Peyer's patch (tissue), 4 donors: Measurements from ENCODE around the gene SNIP1. TPM values are rescaled to one million over a fixed set of nuclear protein-coding genes. Genes with fewer than 3 reads are reported as not detected.
A peak's percentile ranks its signal among the peaks of the same experiment; 100 is the strongest.

Source experiments
- DNase-seq, 3 donors: peaks; one replicate each; pipeline ENCODE4 v3.0.0-alpha.2; 2017 to 2019
- H3K27ac ChIP-seq, 4 donors: fragments of 200-600 bp; sonication (generic); one replicate each; pipeline ENCODE4 v1.5.1; 2016 to 2019
- H3K27me3 ChIP-seq, 2 donors: fragments of 200-600 bp; sonication (generic); one replicate each; pipeline ENCODE4 v1.5.1; 2019
- H3K36me3 ChIP-seq, 3 donors: fragments of 200-600 bp; sonication (generic); one replicate each; pipeline ENCODE4 v1.5.1; 2016 to 2019
- H3K4me1 ChIP-seq, 4 donors: fragments of 200-600 bp; sonication (generic); one replicate each; pipeline ENCODE4 v1.5.1; 2016 to 2019
- H3K4me3 ChIP-seq, 4 donors: fragments of 200-600 bp; sonication (generic); 1 replicate in 3 of 4; 2 replicates in 1 of 4; pipeline ENCODE4 v1.5.1; 2016 to 2019; ENCODE audit warnings: mild to moderate bottlenecking in 1 of 4
- H3K9me3 ChIP-seq, 4 donors: fragments of 200-600 bp; sonication (generic); one replicate each; pipeline ENCODE4 v1.5.1; 2016 to 2019; ENCODE audit warnings: mild to moderate bottlenecking in 1 of 4
- POLR2A ChIP-seq, 2 donors: fragments of 450-650 bp; IDR thresholded peaks; one replicate each; pipeline ENCODE4 v1.5.1; 2017; ENCODE audit warnings: antibody characterized with exemption in 2 of 2, mild to moderate bottlenecking in 2 of 2, moderate library complexity in 2 of 2
- total RNA-seq, 4 donors: library from RNA; depleted of rRNA; stranded (reverse); fragments of >200 nt; gene quantifications; one replicate each; pipeline ENCODE4 v1.1.0, GENCODE V29; 2016
- TF ChIP-seq, protein P1 (sequence below), 6 experiments: fragments of 450-650 bp in 4 of 6; fragments of 200-600 bp in 2 of 6; sonication (generic) in 1 of 6; IDR thresholded peaks; one replicate each; pipeline ENCODE4 v1.5.1; 2017 to 2019; ENCODE audit warnings: antibody characterized with exemption in 6 of 6, mild to moderate bottlenecking in 3 of 6, moderate library complexity in 1 of 6

Gene SNIP1
- total RNA-seq, 4 donors from 2014 or later: 7.0 to 17.6 (median 9.0) TPM

DNA sequence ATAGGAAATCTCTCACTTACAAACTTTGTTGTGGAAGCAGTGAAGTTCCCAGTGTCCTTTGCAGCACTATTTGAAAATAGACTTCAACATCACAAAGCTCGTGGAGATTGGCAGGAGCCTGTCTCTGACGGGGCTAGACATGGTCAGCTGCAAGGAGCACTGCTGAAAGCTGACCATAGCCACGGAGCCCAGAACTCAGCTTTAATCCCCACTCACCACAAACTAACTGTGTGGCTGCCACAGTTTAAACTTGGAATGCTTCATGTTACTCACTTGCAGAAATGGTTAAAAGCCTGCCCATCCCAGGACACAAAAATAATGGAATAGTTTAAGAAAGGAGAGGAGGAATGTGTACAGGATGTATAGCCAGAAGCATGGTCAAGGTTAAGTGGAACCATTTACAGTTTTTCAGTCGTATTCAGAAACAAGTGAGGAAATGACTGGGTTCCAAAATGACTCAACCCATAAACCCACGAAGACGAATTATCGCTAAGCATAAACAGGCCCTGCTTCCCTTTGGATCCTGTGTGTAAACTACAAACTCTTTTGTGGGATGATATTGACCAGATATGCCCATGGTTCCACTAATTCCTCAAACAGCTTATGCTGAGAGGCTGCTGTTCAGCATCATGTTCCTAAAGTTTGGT lies 20.9 kb upstream of the SNIP1 start:
- H3K27ac ChIP-seq: peak overlapping the region in 1 of 4 donors; percentile 63
- H3K4me3 ChIP-seq: no peak overlapping the region
- peaks cover 0 to 95% (median 0%) of the 10 kb centered on the region in 3 donors for H3K36me3 ChIP-seq
- no peaks in the 10 kb centered on the region for H3K27me3 ChIP-seq
- TF ChIP-seq, protein P1, sequence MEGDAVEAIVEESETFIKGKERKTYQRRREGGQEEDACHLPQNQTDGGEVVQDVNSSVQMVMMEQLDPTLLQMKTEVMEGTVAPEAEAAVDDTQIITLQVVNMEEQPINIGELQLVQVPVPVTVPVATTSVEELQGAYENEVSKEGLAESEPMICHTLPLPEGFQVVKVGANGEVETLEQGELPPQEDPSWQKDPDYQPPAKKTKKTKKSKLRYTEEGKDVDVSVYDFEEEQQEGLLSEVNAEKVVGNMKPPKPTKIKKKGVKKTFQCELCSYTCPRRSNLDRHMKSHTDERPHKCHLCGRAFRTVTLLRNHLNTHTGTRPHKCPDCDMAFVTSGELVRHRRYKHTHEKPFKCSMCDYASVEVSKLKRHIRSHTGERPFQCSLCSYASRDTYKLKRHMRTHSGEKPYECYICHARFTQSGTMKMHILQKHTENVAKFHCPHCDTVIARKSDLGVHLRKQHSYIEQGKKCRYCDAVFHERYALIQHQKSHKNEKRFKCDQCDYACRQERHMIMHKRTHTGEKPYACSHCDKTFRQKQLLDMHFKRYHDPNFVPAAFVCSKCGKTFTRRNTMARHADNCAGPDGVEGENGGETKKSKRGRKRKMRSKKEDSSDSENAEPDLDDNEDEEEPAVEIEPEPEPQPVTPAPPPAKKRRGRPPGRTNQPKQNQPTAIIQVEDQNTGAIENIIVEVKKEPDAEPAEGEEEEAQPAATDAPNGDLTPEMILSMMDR (IDR thresholded peaks at IDR 0.05): no peak
- no peak for TF ChIP-seq POLR2A (IDR thresholded peaks at IDR 0.05)
- H3K9me3 ChIP-seq: no peaks in the 10 kb centered on the region
- no peak for DNase-seq
- no peaks in the 10 kb centered on the region for H3K4me1 ChIP-seq

DNA sequence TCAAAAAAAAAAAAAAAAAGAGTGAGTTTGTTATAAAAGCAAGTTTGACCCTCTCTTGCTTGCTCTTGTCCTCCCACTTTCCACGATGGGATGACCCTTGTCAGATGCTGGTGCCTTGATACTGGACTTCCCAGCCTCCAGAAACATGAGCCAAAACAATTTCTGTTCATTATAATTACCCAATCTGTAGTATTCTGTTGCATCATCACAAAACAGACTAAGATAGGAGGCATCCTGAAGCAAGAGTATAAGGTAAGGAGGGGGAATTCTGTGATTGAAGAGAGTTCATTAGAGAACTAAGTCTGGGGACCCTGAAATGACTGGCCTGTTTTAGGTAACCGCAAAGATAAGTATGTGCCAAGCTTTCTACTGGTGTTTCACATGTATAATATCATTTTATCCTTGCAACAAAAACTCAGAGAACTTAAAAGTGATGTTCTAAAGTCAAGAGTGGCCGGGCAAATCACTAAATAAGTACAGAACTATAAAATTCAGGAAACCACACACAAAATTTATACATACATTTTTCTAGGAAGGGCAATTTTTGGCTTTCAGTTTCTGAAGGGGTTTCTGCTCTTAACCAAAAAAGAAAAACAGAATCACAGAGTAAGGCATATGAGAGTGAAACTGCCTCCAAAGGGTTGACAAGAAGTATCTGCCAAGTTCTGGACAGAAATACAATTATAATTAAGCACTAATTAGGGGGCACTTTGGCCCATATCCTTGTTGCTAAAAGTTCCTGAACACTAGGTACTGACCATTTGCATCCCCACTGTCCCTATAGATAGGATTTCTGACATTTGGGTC lies 16.6 kb upstream of the SNIP1 start:
- TF ChIP-seq, protein P1 (IDR thresholded peaks at IDR 0.05): no peak
- no peak for TF ChIP-seq POLR2A (IDR thresholded peaks at IDR 0.05)
- no peak overlapping the region for H3K27ac ChIP-seq
- H3K36me3 ChIP-seq: peaks cover 0 to 98% (median 2%) of the 10 kb centered on the region in 3 donors
- H3K4me1 ChIP-seq: no peaks in the 10 kb centered on the region
- no peaks in the 10 kb centered on the region for H3K9me3 ChIP-seq
- H3K4me3 ChIP-seq: no peak overlapping the region
- H3K27me3 ChIP-seq: no peaks in the 10 kb centered on the region
- DNase-seq: no peak

- no peak for TF ChIP-seq POLR2A (IDR thresholded peaks at IDR 0.05)
- TF ChIP-seq, protein P1 (IDR thresholded peaks at IDR 0.05): no peak
- Histone ChIP-seq H3K27ac (peak overlapping the region in 1 of 4 donors; percentile 28), H3K27me3 (no peaks in the 10 kb centered on the region), H3K4me3 (no peak overlapping the region), H3K4me1 (no peaks in the 10 kb centered on the region), H3K36me3 (peaks cover 0 to 71% (median 2%) of the 10 kb centered on the region in 3 donors), H3K9me3 (no peaks in the 10 kb centered on the region)
- no peak for DNase-seq
Measured at GRCh38 chr1:37567023-37567422, 12.9 kb upstream of the SNIP1 start.

GRCh38 chr1:37564892-37565291 lies 10.8 kb upstream of the SNIP1 start:
- H3K36me3 ChIP-seq: peaks cover 0 to 51% (median 2%) of the 10 kb centered on the region in 3 donors
- no peak for DNase-seq
- H3K27ac ChIP-seq: no peak overlapping the region
- no peaks in the 10 kb centered on the region for H3K27me3 ChIP-seq
- H3K9me3 ChIP-seq: no peaks in the 10 kb centered on the region
- TF ChIP-seq, protein P1 (IDR thresholded peaks at IDR 0.05): no peak
- TF ChIP-seq POLR2A (IDR thresholded peaks at IDR 0.05): no peak
- H3K4me3 ChIP-seq: no peak overlapping the region
- H3K4me1 ChIP-seq: no peaks in the 10 kb centered on the region

DNA sequence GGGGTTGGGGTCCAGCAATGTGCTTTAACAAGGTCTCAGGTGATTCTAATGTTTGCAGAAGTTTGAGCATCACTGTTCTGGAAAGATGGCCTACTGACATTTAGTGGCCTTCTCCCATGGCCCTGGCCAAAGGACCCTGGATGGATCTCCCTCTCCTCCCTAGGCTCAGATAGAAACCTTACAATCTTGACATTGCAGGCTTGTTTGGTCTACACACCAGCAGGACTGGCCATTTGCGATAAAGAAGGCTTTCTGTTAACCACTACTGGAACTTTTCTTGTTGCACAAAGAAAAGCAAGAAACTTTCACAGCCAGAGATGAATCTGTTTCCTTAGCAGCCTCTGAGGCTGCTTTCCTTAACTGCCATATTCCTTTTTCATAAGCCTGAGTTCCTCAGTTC lies 8.9 kb upstream of the SNIP1 start:
- peaks cover 0 to 32% (median 0%) of the 10 kb centered on the region in 3 donors for H3K36me3 ChIP-seq
- TF ChIP-seq, protein P1 (IDR thresholded peaks at IDR 0.05): no peak
- no peak for TF ChIP-seq POLR2A (IDR thresholded peaks at IDR 0.05)
- no peaks in the 10 kb centered on the region for H3K9me3 ChIP-seq
- H3K27me3 ChIP-seq: no peaks in the 10 kb centered on the region
- no peaks in the 10 kb centered on the region for H3K4me1 ChIP-seq
- H3K27ac ChIP-seq: no peak overlapping the region
- DNase-seq: no peak
- H3K4me3 ChIP-seq: no peak overlapping the region
